GM12892 (cell line): ENCODE results near the gene CACNA2D3.

Source experiments
- DNase-seq: peaks from one replicate; pipeline ENCODE4 v3.0.0; 2011; ENCODE audit not compliant: insufficient read length
- FAIRE-seq: peaks from 2 replicates; lab custom pipeline; 2011; peaks lifted over from hg19 to GRCh38; lab: Jason Lieb, UNC
- POLR2A ChIP-seq: IDR thresholded peaks from 2 replicates; pipeline ENCODE4 v1.6.1; 2011; ENCODE audit warnings: low read depth, low read length, control low read depth
- POLR2AphosphoS5 ChIP-seq: IDR thresholded peaks from 2 replicates; pipeline ENCODE4 v1.6.1; 2011; ENCODE audit warnings: low read depth, low read length, control low read depth
- TAF1 ChIP-seq: IDR thresholded peaks from 2 replicates; pipeline ENCODE4 v1.6.1; 2011; ENCODE audit warnings: low read depth, mild to moderate bottlenecking, control low read depth, low read length, borderline replicate concordance

Gene CACNA2D3

DNA sequence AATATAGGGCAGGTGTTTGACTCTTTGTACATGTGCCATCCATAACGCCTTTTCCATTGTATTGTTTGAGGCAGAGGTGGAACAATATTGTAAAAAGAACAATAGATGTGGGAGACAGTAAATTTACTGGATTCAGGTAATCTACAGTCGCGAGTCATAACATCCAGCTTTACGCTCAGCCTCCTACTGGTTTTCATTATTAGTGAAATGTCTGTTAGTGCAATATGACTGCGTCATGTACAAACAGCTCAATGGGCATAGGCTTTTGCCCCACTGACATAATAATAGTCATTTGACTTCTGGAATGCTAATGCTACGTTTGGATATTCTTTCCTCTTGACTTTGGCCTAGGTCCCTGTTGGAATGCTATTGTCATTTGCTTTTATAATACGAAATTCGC is 9.5 kb downstream of the CACNA2D3 start:
- TF ChIP-seq POLR2AphosphoS5 = no peak
- TF ChIP-seq POLR2A = no peak
- TF ChIP-seq TAF1 = no peak
- no peak for DNase-seq
- FAIRE-seq = no peak

DNA sequence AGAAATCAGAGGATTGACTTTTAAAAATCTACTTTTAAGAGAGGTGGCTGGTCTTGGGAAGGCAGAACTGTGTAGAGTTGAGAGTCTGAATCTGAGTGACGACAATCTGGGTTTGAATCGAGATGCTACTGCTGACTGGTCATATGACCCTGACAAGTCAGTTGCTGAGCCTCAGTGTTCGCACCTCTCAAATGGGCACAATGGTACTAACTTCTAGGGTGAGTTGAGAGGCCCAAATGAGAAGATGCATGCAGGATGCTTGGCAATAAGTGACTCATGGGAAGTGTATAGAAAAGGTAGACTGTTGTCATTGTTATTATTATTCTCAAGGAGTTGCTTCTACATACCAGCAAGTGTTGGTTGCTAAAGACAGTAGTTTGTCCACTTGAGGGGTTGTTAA is 10.3 kb downstream of the CACNA2D3 start:
- no peak for TF ChIP-seq TAF1
- TF ChIP-seq POLR2A = no peak
- TF ChIP-seq POLR2AphosphoS5 = no peak
- DNase-seq (no peak), FAIRE-seq (no peak)

GRCh38 chr3:54133196-54133595 is 10.8 kb downstream of the CACNA2D3 start:
- DNase-seq = no peak
- TF ChIP-seq POLR2A (no peak), TAF1 (no peak), POLR2AphosphoS5 (no peak)
- FAIRE-seq = no peak

- DNase-seq = no peak
- no peak for FAIRE-seq
- TF ChIP-seq POLR2A = no peak
- TF ChIP-seq TAF1 = no peak
- no peak for TF ChIP-seq POLR2AphosphoS5
These were observed 11.8 kb downstream of the CACNA2D3 start for GRCh38 chr3:54134155-54134554.

- TF ChIP-seq POLR2AphosphoS5 (no peak), POLR2A (no peak)
- FAIRE-seq (no peak), DNase-seq (no peak)
These were observed 12.4 kb downstream of the CACNA2D3 start for GRCh38 chr3:54134713-54135112.

GRCh38 chr3:54137311-54137710 is 15.0 kb downstream of the CACNA2D3 start:
- DNase-seq (no peak), FAIRE-seq (no peak)
- TF ChIP-seq POLR2A = no peak
- no peak for TF ChIP-seq POLR2AphosphoS5
- TF ChIP-seq TAF1 = no peak

DNA sequence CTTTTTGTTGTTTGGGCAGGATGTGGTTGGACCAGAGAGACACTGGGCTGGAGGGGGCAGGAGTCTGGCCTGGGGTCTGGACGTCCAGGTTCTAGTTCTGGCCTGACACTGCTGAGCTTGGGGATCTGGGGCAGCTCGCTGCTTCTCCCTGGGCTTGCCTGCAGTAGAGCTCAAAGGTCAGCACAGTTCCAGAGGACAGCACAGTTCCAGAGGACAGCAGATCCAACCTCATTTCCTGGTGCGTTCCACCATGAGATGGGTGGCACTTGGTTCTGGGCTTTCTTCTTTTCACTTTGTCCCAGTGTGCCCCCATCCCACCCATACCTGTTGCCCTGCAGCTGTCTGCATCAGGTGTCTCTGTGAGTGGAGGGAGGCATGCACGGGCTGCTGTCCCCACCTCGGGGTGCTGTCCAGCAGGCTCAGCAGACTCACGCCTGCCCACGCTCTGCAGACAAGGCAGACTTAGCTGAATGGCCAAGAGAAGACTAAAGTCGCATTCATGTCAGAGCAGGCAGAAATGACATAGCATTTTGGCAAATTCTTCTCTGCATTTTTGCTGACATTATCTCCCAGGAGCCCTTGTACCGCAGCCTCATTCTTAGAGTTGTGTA is 16.7 kb downstream of the CACNA2D3 start:
- FAIRE-seq (no peak), DNase-seq (no peak)
- TF ChIP-seq TAF1 (no peak), POLR2AphosphoS5 (no peak), POLR2A (no peak)

DNA sequence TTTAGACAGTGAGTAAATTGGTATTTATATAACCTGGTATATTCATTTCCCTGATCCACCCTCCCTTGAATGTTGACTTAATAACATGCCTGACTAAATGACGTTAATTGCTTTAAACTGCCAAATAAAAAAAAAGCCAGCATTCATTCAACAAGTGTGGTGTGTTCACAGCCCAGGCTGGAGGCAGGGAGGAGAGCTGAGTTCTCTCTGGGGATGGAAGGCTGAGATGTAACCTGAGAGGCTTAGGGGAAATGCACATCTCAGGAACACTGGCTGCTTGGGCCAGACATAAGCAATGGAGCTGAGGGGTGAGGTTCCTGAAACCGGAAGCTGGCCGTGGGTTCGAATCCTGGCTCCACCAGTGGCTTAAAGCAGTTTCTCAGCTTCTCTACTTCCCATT is 17.3 kb downstream of the CACNA2D3 start:
- FAIRE-seq = no peak
- TF ChIP-seq POLR2AphosphoS5 (no peak), TAF1 (no peak), POLR2A (no peak)

DNA sequence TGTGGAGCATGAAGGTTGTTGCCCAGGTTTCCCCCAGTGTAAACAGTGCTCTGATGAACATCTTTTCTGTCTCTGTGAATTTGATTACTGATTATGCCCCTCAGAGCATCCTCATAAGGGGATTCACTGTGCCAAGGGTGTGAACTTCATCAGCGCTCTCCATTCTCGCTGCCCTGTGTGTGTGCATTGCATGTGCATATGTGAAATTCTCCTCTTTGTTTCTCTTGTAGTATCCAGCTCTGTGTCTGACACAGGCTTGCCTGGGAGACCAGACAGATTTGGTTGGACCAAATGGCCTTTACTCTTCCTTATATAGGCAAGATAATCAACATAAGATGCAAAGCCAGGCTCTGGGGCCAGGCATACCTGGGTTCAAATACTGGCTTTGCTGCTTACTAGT is 21.9 kb downstream of the CACNA2D3 start:
- TF ChIP-seq TAF1 (no peak), POLR2AphosphoS5 (no peak), POLR2A (no peak)
- FAIRE-seq = no peak
- DNase-seq = no peak

More for the DNA sequence above, 17.3 kb downstream of the CACNA2D3 start:
- DNase-seq = no peak

DNA sequence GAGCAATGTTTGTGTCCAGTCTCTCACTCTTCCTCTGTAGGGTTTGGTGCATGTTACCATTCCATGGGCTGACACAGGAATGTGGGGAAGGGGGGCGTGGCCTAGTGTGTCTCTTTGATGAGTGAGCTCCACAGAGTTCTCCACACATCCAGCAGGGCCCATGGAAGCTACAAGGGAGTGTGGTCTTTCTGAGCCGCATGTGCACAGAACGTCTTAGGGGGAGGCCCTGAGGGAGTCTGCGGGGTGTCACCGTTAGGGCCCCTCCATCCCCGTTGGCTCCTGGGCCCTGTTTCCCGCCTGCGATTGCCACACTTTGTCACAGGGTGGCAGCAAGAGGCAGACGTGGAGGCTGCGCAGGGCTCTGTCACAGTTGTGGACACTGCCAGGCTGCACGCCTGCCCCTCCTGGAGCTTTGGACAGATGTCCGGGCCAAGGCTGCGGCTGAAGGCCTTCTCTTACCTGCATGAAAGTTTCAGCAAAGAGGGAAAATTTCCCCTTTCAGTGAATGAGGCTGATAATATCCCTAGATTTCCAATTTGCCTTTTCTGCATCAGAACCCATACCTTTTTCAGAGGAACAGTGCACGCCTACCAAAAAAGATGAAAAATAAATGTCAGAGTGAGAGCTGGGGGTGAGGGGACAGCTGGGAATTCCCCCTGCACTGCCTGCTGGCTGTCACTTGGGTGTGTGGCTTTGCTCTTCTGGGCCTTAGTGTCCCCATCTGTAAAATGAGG is 24.3 kb downstream of the CACNA2D3 start:
- FAIRE-seq (no peak), DNase-seq (peak; percentile 28)

GRCh38 chr3:54150864-54151467 is 28.6 kb downstream of the CACNA2D3 start:
- no peak for TF ChIP-seq POLR2A
- TF ChIP-seq POLR2AphosphoS5 = no peak
- TF ChIP-seq TAF1 = no peak
- FAIRE-seq (no peak), DNase-seq (no peak)

More for the DNA sequence above, 24.3 kb downstream of the CACNA2D3 start:
- TF ChIP-seq TAF1 (no peak), POLR2AphosphoS5 (no peak), POLR2A (no peak)
